HG03175 (cell line): ENCODE results near the gene AQP6.
"Not testable (repeated sequence)": the region's sequence is repeated elsewhere in the genome, so short reads cannot be mapped to it uniquely, and the experiment has no call there.

Experiments used
- ATAC-seq: cut with Tn5 transposase; IDR thresholded peaks from one replicate; pipeline ENCODE4 v1.9.1; 2021; ENCODE audit warnings: mild to moderate bottlenecking, moderate library complexity; ENCODE audit not compliant: unreplicated experiment

The AQP6 gene

GRCh38 chr12:49969027-49969426 lies 3.7 kb upstream of the AQP6 start:
- no peak for ATAC-seq

- no peak for ATAC-seq
Measured at GRCh38 chr12:49969651-49970429, 2.9 kb upstream of the AQP6 start.

GRCh38 chr12:49970658-49971057 lies 2.1 kb upstream of the AQP6 start:
- ATAC-seq: no peak

- ATAC-seq: no peak
Measured at GRCh38 chr12:49971141-49971540, 1.6 kb upstream of the AQP6 start.

GRCh38 chr12:49972129-49972528 lies 618 bp upstream of the AQP6 start:
- no peak for ATAC-seq

GRCh38 chr12:49973361-49973830 lies 649 bp downstream of the AQP6 start:
- no peak for ATAC-seq

GRCh38 chr12:49974231-49974675 lies 1.5 kb downstream of the AQP6 start:
- no peak for ATAC-seq

- no peak for ATAC-seq
Measured at GRCh38 chr12:49974677-49975317, 2.0 kb downstream of the AQP6 start.

DNA sequence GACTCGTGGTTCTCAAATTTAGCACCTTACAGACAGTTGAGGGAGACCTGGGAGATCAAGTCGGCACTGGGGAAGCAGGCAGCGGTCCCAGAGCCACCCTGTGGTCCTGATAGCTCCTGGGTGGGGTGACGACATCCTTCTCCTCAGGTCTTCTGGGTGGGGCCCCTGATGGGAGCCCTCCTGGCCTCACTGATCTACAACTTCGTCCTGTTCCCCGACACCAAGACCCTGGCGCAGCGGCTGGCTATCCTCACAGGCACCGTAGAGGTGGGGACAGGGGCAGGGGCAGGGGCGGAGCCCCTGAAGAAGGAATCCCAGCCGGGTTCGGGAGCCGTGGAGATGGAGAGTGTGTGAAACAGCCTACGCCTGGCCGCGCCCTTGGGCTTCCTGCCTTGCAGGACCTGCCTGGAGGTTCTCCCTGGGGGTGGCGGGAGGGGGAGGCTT lies 2.6 kb downstream of the AQP6 start:
- no peak for ATAC-seq

DNA sequence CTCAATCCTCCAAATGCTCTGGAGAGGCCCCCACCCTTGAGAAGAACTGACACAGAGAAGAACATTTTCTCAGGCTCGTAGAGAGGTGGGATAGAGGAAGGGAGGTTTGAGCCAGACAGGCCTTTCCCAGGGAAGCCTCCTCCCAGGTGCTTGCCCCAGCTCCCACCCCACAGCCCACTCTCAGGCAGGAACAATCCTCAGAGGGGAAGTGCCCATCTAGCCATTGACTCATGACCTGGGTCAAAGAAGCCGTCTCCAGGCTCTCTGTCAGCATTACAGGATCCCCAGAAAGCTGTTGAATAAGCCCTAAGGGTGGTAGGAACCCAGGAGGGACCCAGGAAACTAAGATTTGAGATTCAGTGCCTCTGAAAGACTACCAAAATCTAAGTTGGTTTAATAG lies 3.8 kb downstream of the AQP6 start:
- ATAC-seq: no peak

GRCh38 chr12:49978125-49978524 lies 5.4 kb downstream of the AQP6 start:
- no peak for ATAC-seq

DNA sequence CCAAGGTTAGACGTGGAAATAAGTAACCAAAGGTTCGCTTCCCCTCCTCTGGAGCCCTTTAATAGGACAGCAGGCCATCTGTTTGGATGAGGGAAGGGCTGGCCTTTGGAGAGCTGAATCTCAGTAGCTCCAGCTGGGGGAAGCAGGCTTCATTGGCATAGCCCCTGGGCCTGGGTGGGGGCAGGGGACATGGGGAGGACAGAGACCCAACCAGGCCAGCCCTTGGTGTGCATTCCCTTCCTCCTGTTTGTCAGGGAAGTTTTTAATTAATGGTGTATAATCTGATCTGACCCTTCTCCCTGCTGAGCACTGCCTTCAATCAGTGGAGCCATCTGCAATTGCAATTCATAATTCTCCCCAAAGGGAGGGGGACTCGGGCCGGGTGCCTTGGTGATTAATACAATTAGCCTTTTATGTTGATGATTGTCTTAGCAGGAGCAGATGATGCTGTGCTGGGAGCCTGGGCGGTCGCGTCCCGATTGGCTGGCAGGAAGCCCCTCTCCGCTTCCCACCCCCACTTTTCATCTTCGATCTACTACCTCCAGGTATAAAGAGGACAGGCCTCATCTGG lies 6.4 kb downstream of the AQP6 start:
- no peak for ATAC-seq

GRCh38 chr12:49979791-49980190 lies 7.0 kb downstream of the AQP6 start:
- no peak for ATAC-seq

- no peak for ATAC-seq
Measured at GRCh38 chr12:49980501-49981349, 8.0 kb downstream of the AQP6 start.

- no peak for ATAC-seq
Measured at GRCh38 chr12:49982246-49983087, 9.7 kb downstream of the AQP6 start.

DNA sequence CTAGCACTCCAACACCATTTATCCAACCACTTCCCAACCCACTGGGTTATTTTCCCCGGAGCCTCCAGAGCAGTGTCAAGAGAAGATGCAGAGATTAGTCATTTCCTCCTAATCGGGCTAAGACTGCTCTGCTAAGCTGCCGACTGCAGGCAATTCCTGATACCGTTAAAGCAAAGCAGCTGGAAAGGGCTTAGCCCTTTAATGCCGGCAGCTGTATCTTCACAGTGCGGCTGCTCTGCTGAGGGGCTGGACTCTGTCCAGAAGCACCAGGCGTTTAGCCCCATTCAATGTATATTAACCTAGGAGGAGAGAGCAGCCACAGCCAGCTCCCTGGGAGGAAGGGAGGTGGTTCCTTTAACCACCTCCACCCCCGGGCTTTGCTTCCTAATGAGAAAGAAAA lies 11.1 kb downstream of the AQP6 start:
- ATAC-seq: no peak

DNA sequence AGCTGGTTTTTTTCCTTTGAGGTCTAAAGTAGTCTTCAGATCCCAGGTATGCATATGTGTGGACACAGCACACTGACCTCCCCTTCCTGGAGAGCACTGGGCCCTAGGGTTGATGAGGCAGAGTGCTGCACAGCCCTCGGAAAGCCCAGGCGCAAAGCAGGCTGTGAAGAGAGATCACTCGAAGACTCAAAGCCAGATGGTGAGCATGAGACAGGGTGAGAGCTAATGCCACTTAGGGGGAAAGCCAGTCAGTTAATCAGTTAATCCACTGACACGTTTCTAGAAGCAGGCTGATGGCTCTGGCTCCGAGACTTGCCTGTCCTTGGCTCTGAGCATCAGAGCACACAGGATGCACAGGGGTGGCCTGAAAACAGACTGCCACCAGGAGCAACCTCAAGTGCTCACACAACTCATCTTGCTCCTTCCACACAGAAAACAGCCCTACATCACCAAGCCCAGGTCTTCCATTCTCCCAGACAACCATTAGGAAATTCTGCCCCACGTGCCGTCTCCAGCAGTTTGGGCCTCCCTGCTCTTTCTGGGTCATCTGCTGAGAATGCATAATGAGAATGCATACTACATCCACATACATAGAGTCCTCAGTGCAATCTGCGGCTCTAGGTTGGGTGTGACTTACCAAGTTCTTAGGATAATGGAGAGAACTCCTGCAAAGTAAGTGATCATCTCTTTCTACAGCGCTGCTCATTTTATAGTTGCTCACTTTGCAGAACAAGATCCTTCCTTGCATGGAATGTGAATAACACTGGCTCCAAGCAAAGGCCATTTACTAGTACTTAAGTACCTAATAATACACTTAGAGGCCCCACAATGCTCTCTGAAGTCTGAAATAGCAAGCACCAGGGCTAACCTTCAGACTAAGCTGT lies 12.0 kb downstream of the AQP6 start:
- no peak for ATAC-seq

GRCh38 chr12:49985981-49986380 lies 13.2 kb downstream of the AQP6 start:
- ATAC-seq: no peak

DNA sequence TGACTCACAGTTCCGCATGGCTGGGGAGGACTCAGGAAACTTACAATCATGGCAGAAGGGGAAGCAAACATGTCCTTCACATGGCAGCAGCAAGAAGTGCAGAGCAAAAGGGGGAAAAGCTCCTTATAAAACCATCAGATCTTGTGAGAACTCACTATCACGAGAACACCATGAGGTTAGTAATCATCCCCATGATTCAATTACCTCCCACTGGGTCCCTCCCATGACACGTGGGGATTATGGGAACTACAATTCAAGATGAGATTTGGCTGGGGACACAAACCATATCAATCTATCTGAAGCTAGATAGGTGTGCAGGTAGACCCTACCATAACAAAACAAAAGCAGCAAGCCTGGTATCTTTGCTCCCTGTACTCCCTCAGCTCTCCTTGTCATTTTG lies 13.7 kb downstream of the AQP6 start:
- not testable (repeated sequence) for ATAC-seq
